ENCODE measurements around the gene CORO2A.

CORO2A gene

DNA sequence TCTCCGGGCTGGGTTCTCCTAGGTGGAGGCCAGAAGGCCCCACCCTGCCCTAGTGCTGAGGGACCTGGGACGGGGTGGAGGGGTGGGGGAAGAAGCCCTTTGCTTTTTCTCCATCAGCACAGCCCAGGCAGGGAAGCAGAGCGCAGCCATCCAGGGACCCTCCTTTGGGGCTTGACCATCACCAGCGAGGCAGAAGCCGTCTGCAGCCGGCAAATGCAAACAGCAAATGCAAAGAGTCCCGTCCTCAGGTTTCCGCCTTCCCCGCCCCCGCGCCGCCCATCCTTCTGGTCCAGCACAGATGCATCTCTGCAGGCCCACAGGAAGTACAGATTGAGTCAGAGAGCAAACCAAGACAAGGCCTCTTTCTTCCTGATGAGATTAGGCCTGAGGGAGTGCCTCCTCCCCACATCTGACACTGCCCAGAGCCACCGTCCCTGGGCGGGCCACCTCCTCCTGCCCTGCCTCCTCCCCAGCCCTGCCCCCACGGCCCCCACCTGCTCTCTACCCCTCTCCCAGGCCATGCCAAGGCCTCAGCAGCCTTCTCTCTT lies 23.4 kb downstream of the CORO2A start:
- no peak for DNase-seq

DNA sequence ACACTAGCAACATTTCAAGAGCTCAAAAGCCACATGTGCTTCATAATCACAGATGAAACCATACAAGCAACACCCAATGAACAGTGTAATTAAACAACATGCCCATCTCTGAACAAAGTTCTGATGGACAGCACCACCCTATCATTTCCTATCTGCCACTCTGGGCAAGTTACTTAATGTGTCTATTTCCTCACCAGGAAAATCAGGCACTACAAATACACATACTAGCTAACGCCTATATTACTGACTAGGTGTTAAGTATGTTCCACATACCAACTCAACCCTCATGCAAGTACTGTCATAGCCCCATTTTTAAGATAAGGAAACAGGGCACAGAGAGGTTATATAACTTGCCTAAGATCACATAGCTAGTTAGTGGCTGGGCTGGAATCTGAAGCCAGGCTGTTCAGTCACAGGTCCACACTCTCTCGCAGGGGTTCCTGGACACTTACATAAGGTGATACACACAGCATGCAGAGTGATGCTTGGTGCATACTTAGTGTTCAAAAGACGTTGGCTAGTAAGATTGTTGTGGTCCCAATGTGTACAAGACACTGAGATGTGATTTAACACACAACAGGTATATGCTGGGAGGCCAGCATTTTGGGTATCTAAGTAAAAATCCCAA lies 24.2 kb downstream of the CORO2A start:
- no peak for DNase-seq

DNA sequence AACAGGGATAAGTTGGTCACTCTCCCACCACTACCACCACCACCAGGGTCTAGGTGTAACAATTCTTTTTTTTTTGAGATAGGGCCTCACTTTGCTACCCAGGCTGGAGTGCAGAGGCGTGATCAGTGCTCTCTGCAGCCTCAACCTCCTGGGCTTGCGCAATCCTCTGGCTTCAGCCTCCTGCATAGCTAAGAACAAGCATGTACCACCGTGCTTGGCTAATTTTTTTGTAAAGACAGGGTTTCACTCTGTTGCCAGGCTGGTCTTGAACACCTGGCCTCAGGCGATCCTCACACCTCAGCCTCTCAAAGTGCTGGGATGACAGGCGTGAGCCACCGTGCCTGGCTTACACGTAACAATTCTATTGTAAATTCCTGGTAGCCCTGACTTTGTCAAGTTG lies 27.5 kb downstream of the CORO2A start:
- no peak for DNase-seq

DNA sequence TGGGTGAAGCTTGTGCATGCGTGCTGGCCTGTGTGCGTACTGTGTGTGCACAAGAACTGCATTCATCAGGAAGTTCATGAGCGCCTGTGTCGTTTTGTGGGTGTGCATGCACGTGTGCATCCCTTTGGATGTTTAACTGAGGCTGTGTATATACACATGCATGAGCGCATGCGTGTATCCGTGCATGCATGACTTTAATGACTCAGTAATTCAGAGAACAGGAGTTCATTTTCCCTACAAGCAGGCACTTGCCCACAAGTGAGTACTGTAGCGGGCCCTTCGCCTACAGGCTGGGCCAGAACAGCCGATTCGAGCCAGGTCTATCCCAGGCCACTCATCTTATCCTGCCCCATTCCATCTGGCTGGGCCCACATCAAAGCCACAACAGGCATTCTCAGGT lies 29.8 kb downstream of the CORO2A start:
- no peak for DNase-seq

DNA sequence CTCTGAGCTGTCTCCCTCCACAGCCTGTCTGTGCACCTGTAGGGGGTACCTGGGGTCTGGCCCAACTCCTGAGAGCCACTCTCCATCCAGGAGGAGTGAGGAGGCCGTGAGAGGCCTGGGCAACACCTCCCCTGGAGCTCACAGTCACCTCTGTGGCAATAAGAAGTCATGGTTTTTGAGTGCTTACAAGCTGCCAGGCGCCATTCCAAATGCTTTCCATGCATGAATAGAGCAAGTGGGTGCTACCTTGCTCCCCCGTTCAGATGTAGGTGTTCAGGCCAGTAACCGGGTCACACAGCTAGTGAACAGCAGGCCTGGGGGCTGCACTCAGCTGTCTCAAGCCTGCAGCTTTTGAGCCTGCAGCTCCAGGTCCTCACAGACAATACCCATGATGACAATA lies 30.6 kb downstream of the CORO2A start:
- DNase-seq = no peak

DNA sequence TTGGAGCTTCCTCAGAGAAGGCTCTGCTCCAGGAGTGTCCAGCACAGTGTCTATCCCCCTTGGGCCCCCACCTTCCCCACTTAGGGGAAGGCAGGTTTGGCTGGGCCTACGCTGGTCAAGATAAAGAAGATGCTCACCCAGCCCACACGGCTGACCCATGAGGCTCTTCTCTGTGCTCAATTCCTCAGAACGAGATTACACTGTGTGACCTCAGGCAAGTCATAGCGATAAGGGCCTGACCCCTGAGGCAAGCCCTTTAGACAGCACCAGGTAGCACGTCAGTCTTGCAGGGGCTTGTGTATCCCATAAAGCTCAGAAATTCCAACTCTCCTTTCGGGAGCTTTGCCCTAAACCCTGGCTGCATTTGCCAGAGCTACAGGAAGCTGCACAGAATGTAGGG lies 32.6 kb downstream of the CORO2A start:
- no peak for DNase-seq

DNA sequence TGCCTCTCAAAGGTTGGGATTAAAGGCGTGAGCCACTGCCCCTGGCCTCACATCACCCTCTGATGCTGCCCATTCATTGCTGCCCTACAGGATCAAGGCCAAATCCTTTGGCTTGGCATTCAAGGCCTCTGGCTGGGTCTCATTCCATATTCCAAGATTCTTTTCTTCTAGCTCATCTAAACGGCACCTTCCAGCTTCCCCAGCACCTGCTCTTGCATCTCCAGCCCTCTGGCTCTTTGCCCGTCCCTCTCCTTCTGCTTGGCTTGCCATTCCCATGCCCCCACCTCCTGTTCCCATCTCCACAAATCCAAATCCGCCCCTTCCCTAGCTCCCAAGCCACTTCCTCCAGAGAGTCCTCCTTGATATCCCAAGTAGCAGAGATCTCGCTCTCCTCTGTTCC lies 33.1 kb downstream of the CORO2A start:
- DNase-seq = no peak

DNA sequence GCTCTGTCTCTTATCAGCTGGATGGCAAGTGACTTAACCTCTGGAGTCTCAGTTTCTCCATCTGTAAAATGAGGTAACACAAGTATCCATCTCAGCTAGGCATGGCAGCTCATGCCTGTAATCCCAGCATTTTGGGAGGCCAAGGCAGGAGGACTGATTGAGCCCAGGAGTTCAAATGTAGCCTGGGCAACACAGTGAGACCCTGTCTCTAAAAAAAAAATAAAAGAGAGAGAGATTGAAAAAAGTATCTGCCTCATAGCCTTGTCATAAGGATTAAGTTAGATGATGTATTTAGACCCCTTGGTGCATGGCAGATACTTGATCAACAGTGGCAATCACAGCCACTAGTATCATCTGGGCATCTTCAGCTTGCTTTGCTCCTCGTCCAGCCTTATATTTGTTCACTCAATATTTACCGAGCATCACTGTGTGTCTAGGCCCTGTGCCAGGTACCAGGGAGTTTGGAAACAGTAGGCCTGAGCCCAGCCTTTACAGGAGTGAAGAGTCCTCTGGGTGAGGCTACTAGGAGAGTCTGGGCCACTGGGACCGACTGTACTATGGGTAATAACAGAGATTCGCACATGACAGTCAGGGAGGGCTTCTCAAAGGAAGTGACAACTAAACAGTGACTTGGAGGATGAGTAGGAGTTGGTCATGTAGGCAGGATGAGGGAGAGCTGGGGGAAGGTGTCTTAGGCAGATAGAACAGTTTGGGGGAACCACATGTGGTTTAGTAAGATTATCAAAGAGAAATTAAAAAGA lies 34.2 kb downstream of the CORO2A start:
- DNase-seq = peak; percentile 94

DNA sequence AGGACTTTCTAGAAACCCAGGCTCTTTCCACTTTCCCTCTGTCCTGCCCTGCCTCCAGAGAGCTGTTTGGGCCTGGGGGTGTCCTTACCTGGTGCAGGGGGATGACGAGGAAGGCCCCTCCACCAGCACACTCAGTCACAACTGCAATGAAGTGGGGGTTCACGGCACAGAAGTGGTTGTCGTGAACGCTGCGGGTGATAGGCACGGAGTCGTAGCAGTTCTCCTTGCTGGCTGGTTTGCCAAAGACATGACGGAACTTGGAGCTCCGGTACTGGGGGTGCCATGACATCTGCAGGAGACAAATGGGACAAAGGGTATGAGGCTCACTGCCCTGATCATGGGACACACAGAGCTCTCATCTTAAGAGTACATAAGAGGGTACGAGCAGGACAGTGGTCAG lies 35.1 kb downstream of the CORO2A start:
- DNase-seq = no peak

DNA sequence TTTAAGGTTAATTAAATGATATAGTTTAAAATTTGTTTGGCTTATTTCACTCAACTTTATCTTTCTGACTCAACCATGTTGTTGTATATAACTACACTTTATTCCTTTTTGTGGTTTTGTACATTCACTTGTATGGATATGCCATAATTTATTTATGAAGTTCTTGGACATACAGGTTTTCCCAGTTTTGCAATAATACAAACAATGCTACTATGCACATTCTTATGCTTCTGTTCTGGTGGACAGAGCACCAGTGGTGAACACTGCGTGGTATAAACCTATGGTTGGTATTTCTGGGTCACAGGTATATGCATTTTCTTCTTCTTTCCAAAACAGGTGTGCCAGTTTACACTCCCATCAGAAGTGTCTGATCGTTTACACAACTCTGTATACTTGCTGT lies 37.8 kb downstream of the CORO2A start:
- no peak for DNase-seq

DNA sequence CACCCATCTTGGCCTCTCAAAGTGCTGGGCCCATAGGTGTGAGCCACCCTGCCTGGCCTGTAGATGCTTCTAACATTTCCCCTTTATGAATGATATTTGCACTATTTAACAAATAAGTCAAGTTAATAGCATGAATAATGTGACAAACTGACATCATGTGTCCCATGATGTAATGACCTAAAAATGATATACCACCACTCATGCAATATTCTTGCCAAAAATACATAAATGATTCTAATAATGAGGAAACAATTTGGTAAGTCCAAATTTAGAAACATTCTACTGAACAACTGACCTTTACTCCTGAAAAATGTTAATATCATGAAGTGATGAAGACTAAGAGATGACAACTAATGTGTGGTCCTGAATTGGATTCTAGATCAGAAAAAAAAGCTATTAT lies 39.9 kb downstream of the CORO2A start:
- no peak for DNase-seq

DNA sequence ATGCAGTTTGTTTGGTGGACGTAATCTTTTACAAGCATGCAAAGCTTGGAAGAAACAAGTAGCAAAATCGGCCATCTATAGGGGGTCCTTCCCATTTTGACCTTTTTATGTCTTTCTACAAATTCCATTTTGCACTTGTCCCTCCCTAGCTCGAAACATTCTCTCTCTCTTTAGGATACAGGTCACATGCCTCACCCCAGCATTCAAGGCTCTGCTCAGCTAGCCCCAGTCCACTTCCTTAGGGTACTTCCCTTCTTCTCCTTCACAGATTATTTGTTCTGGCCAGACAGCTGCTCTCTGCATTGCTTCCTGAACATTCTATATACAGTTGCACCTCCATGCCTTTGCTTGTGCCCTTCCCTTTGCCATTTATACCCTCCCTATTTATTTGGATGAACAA lies 41.7 kb downstream of the CORO2A start:
- no peak for DNase-seq

DNA sequence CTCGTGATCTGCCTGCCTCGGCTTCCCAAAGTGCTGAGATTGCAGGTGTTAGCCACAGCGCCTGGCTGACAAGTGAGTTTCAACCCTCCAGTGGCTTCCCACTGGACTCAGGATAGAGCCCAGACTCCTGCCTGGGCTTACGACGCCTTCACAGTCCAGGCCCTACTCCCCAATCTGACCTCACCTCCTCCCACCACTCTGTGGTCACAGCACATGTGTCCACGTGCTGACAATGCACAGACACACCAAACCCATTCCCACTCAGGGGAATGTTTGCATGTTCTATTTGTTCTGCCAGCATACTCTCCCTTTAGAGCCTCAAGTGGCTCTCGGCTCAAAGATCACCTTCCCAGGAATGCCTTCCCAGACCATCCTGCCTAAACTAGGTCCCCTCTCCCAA lies 42.3 kb downstream of the CORO2A start:
- DNase-seq = no peak

DNA sequence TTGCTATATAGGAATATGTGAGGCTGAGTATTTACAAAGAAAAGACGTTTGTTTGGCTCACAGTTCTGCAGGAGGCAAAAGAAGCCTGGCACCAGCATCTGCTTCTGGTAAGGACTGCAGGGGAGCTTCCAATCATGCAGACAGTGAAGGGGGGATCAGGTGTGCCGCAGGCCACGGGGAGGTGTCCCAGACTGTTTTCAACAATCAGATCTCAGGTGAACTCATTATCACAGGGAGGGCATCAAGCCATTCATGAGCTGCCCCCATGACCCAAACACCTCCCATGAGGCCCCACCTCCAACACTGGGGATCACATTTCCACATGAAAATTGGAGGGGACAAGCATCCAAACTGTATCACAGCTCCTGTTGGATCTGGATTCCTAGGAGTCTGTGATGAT lies 43.0 kb downstream of the CORO2A start:
- DNase-seq = no peak

DNA sequence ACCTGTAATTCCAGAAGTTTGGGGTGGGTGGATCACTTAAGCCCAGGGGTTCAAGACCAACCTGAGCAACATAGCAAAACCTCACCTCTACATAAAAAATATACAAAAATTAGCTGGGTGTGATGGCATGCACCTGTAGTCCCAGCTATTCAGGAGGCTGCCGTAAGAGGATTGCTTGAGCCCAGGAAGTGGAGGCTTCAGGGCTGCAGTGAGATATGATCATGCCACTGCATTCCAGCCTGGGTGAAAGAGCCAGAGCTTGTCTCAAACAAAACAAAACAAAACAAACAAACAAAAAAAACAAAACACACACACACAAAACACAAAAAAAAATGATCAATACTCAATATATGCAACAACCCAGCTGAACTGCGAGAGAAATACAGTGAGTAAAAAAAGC lies 44.0 kb downstream of the CORO2A start:
- DNase-seq = no peak

DNA sequence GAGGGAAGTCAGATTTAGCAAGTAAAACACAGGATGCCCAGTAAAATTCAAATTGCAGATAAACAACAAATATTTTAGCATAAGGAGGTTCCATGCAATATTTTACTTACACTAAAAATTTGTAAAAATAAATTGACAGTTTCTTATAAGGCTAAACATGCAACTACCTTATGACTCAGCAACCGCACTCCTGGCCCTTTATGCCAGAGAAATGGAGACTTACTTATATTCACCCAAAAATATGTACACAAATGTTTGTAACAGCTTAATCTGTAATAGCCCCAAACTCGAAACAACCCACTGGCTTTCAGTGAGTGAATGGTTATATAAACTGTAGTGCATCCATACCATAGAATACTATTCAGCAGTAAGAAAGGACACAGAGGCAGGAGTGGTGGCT lies 44.9 kb downstream of the CORO2A start:
- no peak for DNase-seq

DNA sequence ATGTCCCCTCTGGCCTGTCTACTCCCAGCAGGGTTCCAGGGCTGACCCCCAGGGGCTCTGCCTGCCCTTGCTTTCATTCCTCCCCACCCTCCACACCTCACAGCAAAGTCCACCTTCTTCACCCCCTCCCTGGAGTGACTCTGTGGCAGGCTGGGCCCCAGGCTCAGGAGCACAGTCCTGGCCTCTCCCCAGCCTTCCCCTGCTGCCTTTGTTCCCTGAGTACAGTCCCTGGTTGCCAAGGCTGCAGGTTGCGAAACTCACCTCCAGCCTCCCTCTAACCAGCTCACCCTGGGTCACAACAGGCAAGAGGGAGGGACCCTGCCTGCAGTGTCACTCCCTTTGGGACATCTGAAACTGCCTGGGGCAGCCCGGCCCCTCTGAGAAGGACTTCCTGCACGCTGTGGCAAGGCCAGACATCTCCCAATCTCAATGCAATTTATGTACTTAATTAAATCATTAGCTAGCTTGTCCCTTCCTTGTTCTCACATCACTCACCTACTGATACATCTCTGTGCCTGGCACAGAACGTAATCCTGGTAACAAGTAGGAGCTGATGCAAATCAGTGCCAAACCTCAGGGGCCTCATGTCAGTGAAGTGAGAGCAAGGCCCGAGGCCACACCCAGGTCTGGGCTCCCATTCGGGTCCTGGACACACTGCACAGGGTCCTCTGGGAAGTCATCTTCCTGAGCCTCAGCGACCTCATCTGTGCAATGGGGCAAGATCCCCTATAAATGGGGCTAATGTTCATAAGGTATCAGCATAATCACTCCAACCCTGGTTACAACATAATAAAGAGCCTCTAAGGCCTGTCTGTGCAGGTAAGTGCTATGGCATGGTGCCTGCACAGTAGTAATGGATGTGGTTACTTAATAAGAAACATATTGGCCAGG lies 46.1 kb downstream of the CORO2A start:
- DNase-seq = peak; percentile 68

DNA sequence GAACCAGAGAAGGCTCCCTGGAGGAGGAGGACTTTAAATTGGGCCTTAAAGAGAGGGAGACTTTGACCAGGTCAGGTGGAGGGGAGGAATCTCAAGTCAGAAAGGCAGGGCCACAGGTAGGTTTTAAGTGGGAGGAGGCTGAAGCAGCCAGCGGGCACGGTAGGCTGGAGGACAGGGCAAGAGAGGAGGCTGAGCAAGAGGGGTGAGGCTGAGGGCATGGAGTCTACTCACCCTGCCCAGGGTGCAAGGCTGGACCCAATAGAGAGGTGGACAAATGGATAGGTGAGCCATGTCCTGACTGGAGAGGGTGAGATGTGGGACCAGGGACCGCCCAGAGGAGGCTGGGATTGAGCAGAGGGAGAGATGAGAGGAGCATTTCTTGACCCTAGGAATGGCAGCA lies 47.8 kb downstream of the CORO2A start:
- no peak for DNase-seq

DNA sequence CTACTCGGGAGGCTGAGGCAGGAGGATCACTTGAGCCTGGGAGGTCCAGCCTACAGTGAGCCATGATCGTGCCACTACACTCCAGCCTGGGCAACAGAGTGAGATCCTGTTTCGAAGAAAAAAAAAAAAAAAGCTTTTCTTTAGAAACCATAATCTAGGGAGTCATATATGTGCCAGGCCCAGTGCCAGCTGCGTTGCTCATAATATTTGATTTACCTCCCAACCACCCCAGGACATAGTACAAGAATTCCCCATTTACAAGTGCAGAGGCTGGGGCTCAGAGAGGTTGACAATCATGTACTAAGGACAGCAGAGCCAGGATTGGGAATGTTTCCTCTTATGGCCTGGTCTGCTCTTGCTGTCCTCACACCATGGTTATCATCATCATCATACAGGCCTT lies 48.4 kb downstream of the CORO2A start:
- DNase-seq = no peak

DNA sequence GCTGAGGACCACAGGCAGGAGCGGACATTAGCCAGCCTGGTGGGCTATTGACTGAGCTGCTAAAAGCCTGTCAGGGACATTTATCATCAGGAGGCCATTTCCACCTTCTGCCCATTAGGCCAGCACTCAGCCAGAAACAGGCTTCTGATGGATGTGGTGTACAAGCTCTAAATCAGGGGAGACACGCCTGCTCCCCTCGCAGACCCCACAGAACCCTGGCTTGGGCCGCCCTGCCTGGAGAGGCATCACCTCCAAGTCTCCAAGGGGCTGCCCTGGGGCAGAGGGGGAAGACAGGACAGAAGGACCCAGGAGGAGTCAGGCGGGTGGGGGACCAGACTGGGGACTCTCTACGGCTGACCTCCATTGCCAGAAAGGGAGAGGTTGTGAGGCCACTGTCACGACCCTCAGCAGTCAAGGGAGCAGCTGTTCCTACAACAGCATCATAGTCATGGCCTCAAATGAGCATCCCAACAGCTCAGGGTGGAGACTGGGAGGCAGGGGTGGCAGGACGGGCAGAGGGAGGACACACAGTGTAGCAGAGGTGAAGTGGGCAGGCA lies 49.4 kb downstream of the CORO2A start:
- no peak for DNase-seq

DNA sequence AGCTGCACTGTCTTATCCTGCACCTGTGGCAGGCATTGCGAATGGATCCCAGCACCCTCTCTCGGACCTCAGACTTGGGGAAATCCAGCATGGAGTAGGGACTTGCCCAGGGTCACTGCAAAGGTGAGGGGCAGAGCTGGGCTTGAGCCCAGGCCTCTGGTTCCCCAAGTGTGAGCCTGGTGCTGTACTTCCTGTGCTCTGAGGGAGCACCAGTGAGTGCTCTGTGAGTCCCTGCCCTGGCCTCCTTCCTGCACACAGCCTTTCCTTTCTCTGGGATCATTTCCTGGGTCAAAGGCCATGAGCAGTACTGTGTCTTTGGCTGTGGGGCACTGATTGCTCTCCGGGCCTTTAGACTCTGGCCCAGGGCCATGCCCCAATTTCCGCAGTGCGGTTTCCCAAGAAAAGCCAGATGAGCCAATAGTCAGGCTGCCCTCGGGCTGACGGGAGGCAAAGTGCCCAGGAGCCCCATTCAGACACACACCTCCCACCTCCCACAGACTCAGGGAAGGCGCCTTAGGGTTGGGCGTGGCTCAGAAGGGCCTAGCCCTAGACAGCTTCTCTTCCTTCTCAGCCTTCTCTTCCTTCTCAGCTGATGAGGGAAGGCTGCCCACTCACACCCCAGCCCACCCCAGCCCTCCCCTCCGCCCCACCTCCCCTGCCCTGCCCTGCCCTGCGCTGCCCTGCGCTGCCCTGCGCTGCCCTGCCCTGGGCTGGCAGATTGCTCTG lies 50.1 kb downstream of the CORO2A start:
- no peak for DNase-seq

DNA sequence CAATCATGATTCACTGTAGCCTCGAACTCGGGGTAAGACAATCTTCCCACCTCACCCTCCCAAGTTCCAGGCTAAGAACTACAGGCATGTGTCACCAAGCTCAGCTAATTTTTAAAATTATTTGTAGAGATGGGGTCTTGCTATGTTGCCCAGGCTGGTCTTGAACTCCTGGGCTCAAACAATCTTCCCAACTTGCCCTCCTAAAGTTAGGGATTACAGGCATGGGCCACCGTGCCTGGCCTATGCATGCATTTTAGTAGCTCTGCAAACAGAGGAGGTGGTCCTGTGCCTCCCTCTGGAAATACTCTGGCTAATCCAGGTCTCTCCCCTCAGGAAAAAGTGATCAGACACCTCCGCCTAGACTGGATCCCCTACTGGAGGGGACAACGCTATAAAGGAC lies 51.9 kb downstream of the CORO2A start:
- no peak for DNase-seq

DNA sequence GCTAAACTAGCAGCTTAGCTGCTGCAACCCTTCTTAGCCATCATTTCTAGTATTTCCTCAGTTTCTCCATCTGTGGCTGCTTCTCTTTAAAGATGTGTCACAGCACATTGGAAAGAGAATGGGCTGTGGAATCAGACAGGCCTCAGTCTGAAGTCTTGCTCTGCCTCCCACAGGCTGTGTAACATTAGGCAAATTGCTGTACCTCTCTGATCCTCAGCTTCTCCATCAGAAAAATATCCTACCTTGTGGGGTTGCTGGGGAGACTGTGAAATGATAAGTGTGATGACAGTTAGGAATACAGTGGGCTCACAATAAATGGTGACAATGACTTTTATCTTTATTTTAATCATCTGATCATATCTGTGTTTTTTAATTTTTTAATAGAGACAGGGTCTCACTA lies 55.9 kb downstream of the CORO2A start:
- no peak for DNase-seq

All from NCI-H2029 treated with DMSO at 0.1 percent for 48 hours (cell line).